ENCODE measurements around the gene CNOT4. TPM values are rescaled to one million over a fixed set of nuclear protein-coding genes. Genes with fewer than 3 reads are reported as not detected.
A peak's percentile ranks its signal among the peaks of the same experiment; 100 is the strongest.

CNOT4 gene
- total RNA-seq, 1 experiment from 2014 or later = 14.6 TPM

- ChIA-PET CTCF (no interaction called here), POLR2A (no interaction called here)
- Mint-ChIP-seq H3K4me3 (no peak overlapping the region), H3K36me3 (no peaks in the 10 kb centered on the region), H3K27me3 (ENCODE audit: low read depth) (no peaks in the 10 kb centered on the region), H3K27ac (0 out of 2 replicates have a peak overlapping the region, but pooled peaks have one; percentile 8), H3K4me1 (no peaks in the 10 kb centered on the region), H3K9me3 (no peaks in the 10 kb centered on the region)
- DNase-seq (ENCODE audit: low spot score) (no peak), ATAC-seq (no peak)
- no peak for TF ChIP-seq ZNF263 (CRISPR knock-in tag; IDR thresholded peaks at IDR 0.05; ENCODE audit: low read depth)
- no peak for TF ChIP-seq ZNF423 (CRISPR knock-in tag; IDR thresholded peaks at IDR 0.05)
- no peak for TF ChIP-seq ATF3 (CRISPR knock-in tag; conservative IDR thresholded peaks at IDR 0.05)
- no peak for TF ChIP-seq MLX (CRISPR knock-in tag; IDR thresholded peaks at IDR 0.05)
- no peak for TF ChIP-seq ZNF396 (CRISPR knock-in tag; IDR thresholded peaks at IDR 0.05; ENCODE audit: borderline replicate concordance)
- TF ChIP-seq HMGA2 (CRISPR knock-in tag; IDR thresholded peaks at IDR 0.05) = no peak
- no peak for TF ChIP-seq E2F1 (CRISPR knock-in tag; IDR thresholded peaks at IDR 0.05)
- TF ChIP-seq CBFB (CRISPR knock-in tag; IDR thresholded peaks at IDR 0.05; ENCODE audit: low read depth) = no peak
- no peak for TF ChIP-seq ETV6 (CRISPR knock-in tag; IDR thresholded peaks at IDR 0.05)
- TF ChIP-seq NFYB (CRISPR knock-in tag; conservative IDR thresholded peaks at IDR 0.05; ENCODE audit: low read depth) = no peak
- TF ChIP-seq TEAD1 (CRISPR knock-in tag; IDR thresholded peaks at IDR 0.05) = no peak
- no peak for TF ChIP-seq FOXJ3 (CRISPR knock-in tag; IDR thresholded peaks at IDR 0.05; ENCODE audit: borderline replicate concordance)
Observed at GRCh38 chr7:135407884-135408283, 102.0 kb downstream of the CNOT4 start.

- H3K4me3 Mint-ChIP-seq = no peak overlapping the region
- ATAC-seq (no peak), DNase-seq (ENCODE audit: low spot score) (no peak)
- no peaks in the 10 kb centered on the region for H3K4me1 Mint-ChIP-seq
- ChIA-PET POLR2A (no interaction called here), CTCF (interaction anchor here (1.4 kb wide), 1 partner anchor 8 kb away, joined by 3 read pairs; no protein-coding TSS in a partner anchor)
- H3K9me3 Mint-ChIP-seq = no peaks in the 10 kb centered on the region
- no peak overlapping the region for H3K27ac Mint-ChIP-seq
- no peaks in the 10 kb centered on the region for H3K36me3 Mint-ChIP-seq
- no peaks in the 10 kb centered on the region for H3K27me3 Mint-ChIP-seq (ENCODE audit: low read depth)
- TF ChIP-seq SOX15 (CRISPR knock-in tag; IDR thresholded peaks at IDR 0.05) = no peak
- no peak for TF ChIP-seq ATF1 (CRISPR knock-in tag; IDR thresholded peaks at IDR 0.05)
- TF ChIP-seq JUN (CRISPR knock-in tag; IDR thresholded peaks at IDR 0.05) = no peak
- TF ChIP-seq CTCF (IDR thresholded peaks at IDR 0.05) = no peak
- TF ChIP-seq JAZF1 (CRISPR knock-in tag; IDR thresholded peaks at IDR 0.05) = no peak
- TF ChIP-seq ERG (CRISPR knock-in tag; IDR thresholded peaks at IDR 0.05) = no peak
- TF ChIP-seq ZNF121 (CRISPR knock-in tag; IDR thresholded peaks at IDR 0.05) = no peak
- TF ChIP-seq FOXP1 (CRISPR knock-in tag; IDR thresholded peaks at IDR 0.05; ENCODE audit: borderline replicate concordance) = no peak
- TF ChIP-seq E2F4 (CRISPR knock-in tag; IDR thresholded peaks at IDR 0.05; ENCODE audit: borderline replicate concordance, low read depth) = no peak
- no peak for TF ChIP-seq ATF3 (CRISPR knock-in tag; conservative IDR thresholded peaks at IDR 0.05)
- no peak for TF ChIP-seq ZNF396 (CRISPR knock-in tag; IDR thresholded peaks at IDR 0.05; ENCODE audit: borderline replicate concordance)
- TF ChIP-seq CREB1 (CRISPR knock-in tag; IDR thresholded peaks at IDR 0.05) = no peak
- TF ChIP-seq ZMAT4 (CRISPR knock-in tag; IDR thresholded peaks at IDR 0.05) = no peak
- TF ChIP-seq TEAD1 (CRISPR knock-in tag; IDR thresholded peaks at IDR 0.05) = no peak
- TF ChIP-seq MYBL2 (CRISPR knock-in tag; IDR thresholded peaks at IDR 0.05) = no peak
- no peak for TF ChIP-seq ZNF532 (CRISPR knock-in tag; IDR thresholded peaks at IDR 0.05; ENCODE audit: borderline replicate concordance)
Observed at GRCh38 chr7:135406918-135407317, 103.0 kb downstream of the CNOT4 start.

All from WTC11 (cell line).